CD4-positive, alpha-beta T cell treated with Interleukin-17A for 4 hours (primary cell): Measurements from ENCODE around the gene JAKMIP2.
"Not testable (repeated sequence)": the region's sequence is repeated elsewhere in the genome, so short reads cannot be mapped to it uniquely, and the experiment has no call there.

Experiments used
- DNase-seq: peaks from one replicate; pipeline ENCODE4 v3.0.0-alpha.2; 2020; ENCODE audit warnings: mixed read lengths

Gene JAKMIP2

GRCh38 chr5:147743678-147744374, 38.7 kb downstream of the JAKMIP2 start:
- DNase-seq, result no peak

GRCh38 chr5:147743012-147743411, 39.5 kb downstream of the JAKMIP2 start:
- no peak for DNase-seq

- no peak for DNase-seq
Observed at GRCh38 chr5:147742151-147742550, 40.4 kb downstream of the JAKMIP2 start.

- no peak for DNase-seq
Observed at GRCh38 chr5:147740864-147741263, 41.7 kb downstream of the JAKMIP2 start.

- no peak for DNase-seq
Observed at GRCh38 chr5:147737921-147738320, 44.6 kb downstream of the JAKMIP2 start.

GRCh38 chr5:147735621-147736125, 46.9 kb downstream of the JAKMIP2 start:
- DNase-seq, result no peak

- DNase-seq, result no peak
Observed at GRCh38 chr5:147734894-147735293, 47.6 kb downstream of the JAKMIP2 start.

- no peak for DNase-seq
Observed at GRCh38 chr5:147733075-147733474, 49.5 kb downstream of the JAKMIP2 start.

GRCh38 chr5:147732291-147732883, 50.1 kb downstream of the JAKMIP2 start:
- no peak for DNase-seq

- DNase-seq, result no peak
Observed at GRCh38 chr5:147731431-147732290, 50.9 kb downstream of the JAKMIP2 start.

GRCh38 chr5:147727200-147727599, 55.3 kb downstream of the JAKMIP2 start:
- DNase-seq, result no peak

- DNase-seq, result not testable (repeated sequence)
Observed at GRCh38 chr5:147721191-147721960, 61.2 kb downstream of the JAKMIP2 start.

GRCh38 chr5:147713550-147714295, 68.8 kb downstream of the JAKMIP2 start:
- no peak for DNase-seq

GRCh38 chr5:147712598-147712997, 69.9 kb downstream of the JAKMIP2 start:
- DNase-seq, result no peak

GRCh38 chr5:147712019-147712418, 70.5 kb downstream of the JAKMIP2 start:
- DNase-seq, result no peak

- no peak for DNase-seq
Observed at GRCh38 chr5:147711019-147711418, 71.5 kb downstream of the JAKMIP2 start.

GRCh38 chr5:147708708-147709107, 73.8 kb downstream of the JAKMIP2 start:
- no peak for DNase-seq

- DNase-seq, result no peak
Observed at GRCh38 chr5:147704544-147704943, 78.0 kb downstream of the JAKMIP2 start.

GRCh38 chr5:147701468-147701867, 81.1 kb downstream of the JAKMIP2 start:
- no peak for DNase-seq

- no peak for DNase-seq
Observed at GRCh38 chr5:147699496-147700088, 82.9 kb downstream of the JAKMIP2 start.

GRCh38 chr5:147697380-147697779, 85.1 kb downstream of the JAKMIP2 start:
- no peak for DNase-seq

- DNase-seq, result no peak
Observed at GRCh38 chr5:147694772-147695171, 87.8 kb downstream of the JAKMIP2 start.
